NCI-H1930 (cell line): ENCODE measurements around the gene ZBTB17.
"Not testable (repeated sequence)": the region's sequence is repeated elsewhere in the genome, so short reads cannot be mapped to it uniquely, and the experiment has no call there.

Experiments
- DNase-seq, 2 experiments: peaks; one replicate each; lab custom pipeline; 2025; lab: John Stamatoyannopoulos, UW

ZBTB17 gene

GRCh38 chr1:15935056-15935950 lies 40.6 kb downstream of the ZBTB17 start:
- no peak for DNase-seq

- no peak for DNase-seq
These were observed 41.5 kb downstream of the ZBTB17 start for GRCh38 chr1:15934211-15935055.

GRCh38 chr1:15933684-15934083 lies 42.2 kb downstream of the ZBTB17 start:
- no peak for DNase-seq

GRCh38 chr1:15932612-15933011 lies 43.3 kb downstream of the ZBTB17 start:
- no peak for DNase-seq

- DNase-seq, result no peak
These were observed 44.0 kb downstream of the ZBTB17 start for GRCh38 chr1:15931884-15932283.

- no peak for DNase-seq
These were observed 44.5 kb downstream of the ZBTB17 start for GRCh38 chr1:15931401-15931800.

- no peak for DNase-seq
These were observed 46.6 kb downstream of the ZBTB17 start for GRCh38 chr1:15928971-15929965.

- not testable (repeated sequence) for DNase-seq
These were observed 49.5 kb downstream of the ZBTB17 start for GRCh38 chr1:15926448-15926847.

GRCh38 chr1:15923241-15923640 lies 52.7 kb downstream of the ZBTB17 start:
- no peak for DNase-seq

GRCh38 chr1:15918962-15919715 lies 56.8 kb downstream of the ZBTB17 start:
- DNase-seq, result no peak

GRCh38 chr1:15916916-15917315 lies 59.0 kb downstream of the ZBTB17 start:
- no peak for DNase-seq

GRCh38 chr1:15916417-15916816 lies 59.5 kb downstream of the ZBTB17 start:
- no peak for DNase-seq

GRCh38 chr1:15915991-15916390 lies 59.9 kb downstream of the ZBTB17 start:
- no peak for DNase-seq

- not testable (repeated sequence) for DNase-seq
These were observed 62.3 kb downstream of the ZBTB17 start for GRCh38 chr1:15913607-15914006.

- no peak for DNase-seq
These were observed 64.0 kb downstream of the ZBTB17 start for GRCh38 chr1:15911927-15912326.

- DNase-seq, result no peak
These were observed 64.8 kb downstream of the ZBTB17 start for GRCh38 chr1:15911141-15911540.

GRCh38 chr1:15908597-15908996 lies 67.3 kb downstream of the ZBTB17 start:
- no peak for DNase-seq

- no peak for DNase-seq
These were observed 73.0 kb downstream of the ZBTB17 start for GRCh38 chr1:15902882-15903281.

GRCh38 chr1:15900662-15901279 lies 75.1 kb downstream of the ZBTB17 start:
- no peak for DNase-seq

- no peak for DNase-seq
These were observed 76.6 kb downstream of the ZBTB17 start for GRCh38 chr1:15899266-15899665.
